Panc1 (cell line): ENCODE measurements around the gene TJP1.

Experiments used
- POLR2AphosphoS5 ChIP-seq: IDR thresholded peaks from 2 replicates; pipeline ENCODE4 v1.6.1; 2012; ENCODE audit warnings: mild to moderate bottlenecking, low read depth, low read length, moderate library complexity
- TF ChIP-seq, protein P1 (sequence below): fragments of 450-650 bp; IDR thresholded peaks from 2 replicates; pipeline ENCODE4 v1.5.1; 2017; ENCODE audit warnings: mild to moderate bottlenecking

DNA sequence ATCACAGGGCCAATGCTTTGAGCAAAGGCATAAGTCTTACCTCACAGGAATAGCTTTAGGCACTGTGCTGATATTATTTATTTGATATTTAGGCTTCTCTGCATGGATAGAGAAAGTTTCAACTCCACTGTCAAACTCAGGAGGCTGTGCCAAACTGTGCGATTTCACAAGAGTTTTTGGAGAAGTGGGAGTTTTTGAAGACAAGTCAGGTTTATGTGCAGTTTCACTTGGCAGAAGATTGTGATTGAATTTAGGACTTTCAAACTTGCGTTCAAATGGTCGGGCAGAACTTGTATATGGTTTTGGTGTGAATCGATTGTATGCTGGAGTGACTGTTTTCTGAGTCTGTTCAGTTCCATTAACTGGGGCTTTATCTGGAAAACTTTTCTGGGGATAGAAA, 113.7 kb downstream of the TJP1 start:
- TF ChIP-seq, protein P1, sequence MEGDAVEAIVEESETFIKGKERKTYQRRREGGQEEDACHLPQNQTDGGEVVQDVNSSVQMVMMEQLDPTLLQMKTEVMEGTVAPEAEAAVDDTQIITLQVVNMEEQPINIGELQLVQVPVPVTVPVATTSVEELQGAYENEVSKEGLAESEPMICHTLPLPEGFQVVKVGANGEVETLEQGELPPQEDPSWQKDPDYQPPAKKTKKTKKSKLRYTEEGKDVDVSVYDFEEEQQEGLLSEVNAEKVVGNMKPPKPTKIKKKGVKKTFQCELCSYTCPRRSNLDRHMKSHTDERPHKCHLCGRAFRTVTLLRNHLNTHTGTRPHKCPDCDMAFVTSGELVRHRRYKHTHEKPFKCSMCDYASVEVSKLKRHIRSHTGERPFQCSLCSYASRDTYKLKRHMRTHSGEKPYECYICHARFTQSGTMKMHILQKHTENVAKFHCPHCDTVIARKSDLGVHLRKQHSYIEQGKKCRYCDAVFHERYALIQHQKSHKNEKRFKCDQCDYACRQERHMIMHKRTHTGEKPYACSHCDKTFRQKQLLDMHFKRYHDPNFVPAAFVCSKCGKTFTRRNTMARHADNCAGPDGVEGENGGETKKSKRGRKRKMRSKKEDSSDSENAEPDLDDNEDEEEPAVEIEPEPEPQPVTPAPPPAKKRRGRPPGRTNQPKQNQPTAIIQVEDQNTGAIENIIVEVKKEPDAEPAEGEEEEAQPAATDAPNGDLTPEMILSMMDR = no peak
- TF ChIP-seq POLR2AphosphoS5 = no peak
